Nephron (organoid): ENCODE data around the gene ZIC2.

Experiments used
- H3K27ac Mint-ChIP-seq, 3 experiments: 2 replicates each; pipeline ENCODE4 v1.8.0; 2020; ENCODE audit warnings: mixed read lengths in 3 of 3, mild to moderate bottlenecking in 2 of 3, moderate library complexity in 1 of 3
- H3K27me3 Mint-ChIP-seq: 2 replicates; pipeline ENCODE4 v1.8.0; 2021; ENCODE audit warnings: low read depth, mild to moderate bottlenecking, moderate library complexity, mixed read lengths
- H3K36me3 Mint-ChIP-seq: 2 replicates; pipeline ENCODE4 v1.8.0; 2020; ENCODE audit warnings: low read depth, mixed read lengths
- H3K4me1 Mint-ChIP-seq: 2 replicates; pipeline ENCODE4 v1.8.0; 2020; ENCODE audit warnings: mixed read lengths
- H3K4me3 Mint-ChIP-seq, 3 experiments: 2 replicates each; pipeline ENCODE4 v1.8.0; 2020; ENCODE audit warnings: mild to moderate bottlenecking in 3 of 3, mixed read lengths in 3 of 3, moderate library complexity in 2 of 3
- H3K9me3 Mint-ChIP-seq: 2 replicates; pipeline ENCODE4 v1.8.0; 2020; ENCODE audit warnings: mixed read lengths
- CTCF ChIP-seq, 3 experiments: fragments of 200-600 bp; sonication (generic); IDR thresholded peaks; one replicate each; pipeline ENCODE4 v1.5.0; 2021; ENCODE audit warnings: antibody characterized with exemption in 3 of 3; ENCODE audit not compliant: unreplicated experiment in 3 of 3

The ZIC2 gene

DNA sequence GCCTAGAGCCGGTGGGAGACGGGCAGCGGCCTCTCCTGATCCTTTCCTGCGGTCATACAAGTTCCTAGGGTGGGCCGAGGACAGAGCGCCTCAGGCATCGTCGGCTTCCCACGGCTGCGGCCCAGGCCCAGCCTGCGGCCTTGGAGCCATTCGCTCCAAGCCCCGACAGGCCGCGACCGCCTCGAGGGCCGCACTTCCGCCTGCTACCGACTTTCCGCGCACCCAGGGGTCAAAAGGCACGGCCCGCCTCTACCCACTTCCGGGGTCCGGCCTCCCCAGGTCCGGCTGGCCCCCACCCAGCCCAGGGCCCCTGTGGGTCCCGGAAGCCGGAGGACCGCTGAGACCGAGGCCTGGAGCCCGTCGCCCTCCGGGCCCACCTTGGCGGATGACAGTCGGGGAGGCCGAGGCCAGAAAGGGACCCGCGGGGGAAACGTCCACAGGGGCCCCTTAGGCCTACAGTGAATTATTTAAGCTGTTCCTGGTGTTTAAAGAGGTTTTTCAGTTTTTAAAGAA, 16.2 kb downstream of the ZIC2 start:
- H3K4me1 Mint-ChIP-seq: peaks cover 3% of the 10 kb centered on the region
- no peak overlapping the region for H3K27ac Mint-ChIP-seq
- peaks cover 5% of the 10 kb centered on the region for H3K9me3 Mint-ChIP-seq
- no peaks in the 10 kb centered on the region for H3K36me3 Mint-ChIP-seq
- no peak overlapping the region for H3K4me3 Mint-ChIP-seq
- H3K27me3 Mint-ChIP-seq: peaks cover 95% of the 10 kb centered on the region
- no peak for TF ChIP-seq CTCF (IDR thresholded peaks at IDR 0.05; ENCODE audit: unreplicated experiment in 3 of 3)

- peaks cover 5% of the 10 kb centered on the region for H3K9me3 Mint-ChIP-seq
- H3K27ac Mint-ChIP-seq: no peak overlapping the region
- no peak for TF ChIP-seq CTCF (IDR thresholded peaks at IDR 0.05; ENCODE audit: unreplicated experiment in 3 of 3)
- H3K4me3 Mint-ChIP-seq: no peak overlapping the region
- H3K27me3 Mint-ChIP-seq: peaks cover 93% of the 10 kb centered on the region
- H3K36me3 Mint-ChIP-seq: no peaks in the 10 kb centered on the region
- peaks cover 3% of the 10 kb centered on the region for H3K4me1 Mint-ChIP-seq
Measured at GRCh38 chr13:99998261-99998660, 16.7 kb downstream of the ZIC2 start.

DNA sequence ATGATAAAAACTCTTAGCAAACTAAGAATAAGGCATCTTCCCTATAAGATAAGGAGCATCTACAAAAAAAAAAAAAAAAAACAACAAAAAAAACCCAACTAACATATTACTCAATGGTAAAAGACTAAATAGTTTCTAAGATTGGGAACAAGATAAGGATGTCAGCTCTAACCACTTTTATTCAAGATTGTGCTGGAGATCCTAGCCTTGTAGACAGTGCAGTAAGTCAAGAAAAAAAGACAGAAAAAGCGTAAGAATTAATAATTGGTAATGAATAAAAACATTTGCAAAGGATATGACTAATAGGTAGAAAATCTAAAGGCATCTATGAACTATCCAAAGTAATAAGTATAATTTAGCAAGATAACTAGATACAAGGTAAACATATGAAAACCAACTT, 33.0 kb downstream of the ZIC2 start:
- peaks cover 5% of the 10 kb centered on the region for H3K27me3 Mint-ChIP-seq
- H3K36me3 Mint-ChIP-seq: no peaks in the 10 kb centered on the region
- H3K9me3 Mint-ChIP-seq: peaks cover 4% of the 10 kb centered on the region
- no peak overlapping the region for H3K27ac Mint-ChIP-seq
- TF ChIP-seq CTCF (IDR thresholded peaks at IDR 0.05; ENCODE audit: unreplicated experiment in 3 of 3): no peak
- H3K4me3 Mint-ChIP-seq: no peak overlapping the region
- no peaks in the 10 kb centered on the region for H3K4me1 Mint-ChIP-seq

DNA sequence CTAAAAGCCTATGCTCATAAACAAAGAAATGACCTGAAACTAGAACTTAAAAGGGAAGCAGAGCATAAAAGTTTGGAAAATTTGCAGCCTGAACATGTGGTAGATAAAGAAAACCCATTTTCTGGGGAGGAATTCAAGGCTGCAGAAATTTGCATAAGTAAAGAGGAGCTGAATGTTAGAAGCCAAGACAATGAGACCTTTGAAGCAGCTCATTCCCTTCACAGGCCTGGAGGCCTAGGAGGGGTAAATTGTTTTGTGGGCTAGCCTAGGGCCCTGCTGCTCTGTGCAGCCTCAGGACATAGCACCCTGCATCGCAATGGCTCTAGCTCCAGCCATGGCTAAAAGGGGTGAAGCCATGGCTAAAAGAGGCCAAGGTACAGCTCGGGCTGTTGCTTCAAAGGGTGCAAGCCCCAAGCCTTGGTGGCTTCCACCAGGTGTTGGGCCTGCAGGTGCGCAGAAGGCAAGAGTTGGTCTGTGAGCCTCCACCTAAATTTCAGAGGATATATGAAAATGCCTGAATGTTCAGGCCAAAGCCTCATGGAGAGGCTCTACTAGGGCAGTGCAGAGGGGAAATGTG, 38.3 kb downstream of the ZIC2 start:
- no peak overlapping the region for H3K4me3 Mint-ChIP-seq
- TF ChIP-seq CTCF (IDR thresholded peaks at IDR 0.05; ENCODE audit: unreplicated experiment in 3 of 3): no peak

DNA sequence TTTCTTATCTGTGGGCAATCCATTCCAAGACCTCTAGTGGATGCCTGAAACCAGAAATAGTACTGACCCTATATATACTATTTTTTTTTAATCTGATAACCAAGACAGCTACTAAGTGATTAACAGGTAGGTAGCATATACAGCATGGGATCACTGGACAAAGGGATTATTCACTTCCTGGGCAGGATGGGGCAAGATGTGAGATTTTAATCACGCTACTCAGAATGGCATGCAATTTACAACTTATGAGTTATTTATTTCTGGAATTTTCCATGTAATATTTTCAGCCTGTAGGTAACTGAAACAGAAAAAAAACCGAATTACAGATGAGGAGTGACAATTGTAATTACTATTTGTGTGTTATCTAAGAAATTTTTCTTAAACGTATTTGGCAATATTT, 41.2 kb downstream of the ZIC2 start:
- H3K36me3 Mint-ChIP-seq: no peaks in the 10 kb centered on the region
- H3K27me3 Mint-ChIP-seq: no peaks in the 10 kb centered on the region
- no peak for TF ChIP-seq CTCF (IDR thresholded peaks at IDR 0.05; ENCODE audit: unreplicated experiment in 3 of 3)
- no peak overlapping the region for H3K27ac Mint-ChIP-seq
- no peak overlapping the region for H3K4me3 Mint-ChIP-seq
- H3K4me1 Mint-ChIP-seq: no peaks in the 10 kb centered on the region
- H3K9me3 Mint-ChIP-seq: no peaks in the 10 kb centered on the region

More for the DNA sequence above, 38.3 kb downstream of the ZIC2 start:
- Mint-ChIP-seq H3K9me3 (no peaks in the 10 kb centered on the region), H3K27me3 (peaks cover 5% of the 10 kb centered on the region), H3K27ac (no peak overlapping the region), H3K36me3 (no peaks in the 10 kb centered on the region), H3K4me1 (no peaks in the 10 kb centered on the region)

DNA sequence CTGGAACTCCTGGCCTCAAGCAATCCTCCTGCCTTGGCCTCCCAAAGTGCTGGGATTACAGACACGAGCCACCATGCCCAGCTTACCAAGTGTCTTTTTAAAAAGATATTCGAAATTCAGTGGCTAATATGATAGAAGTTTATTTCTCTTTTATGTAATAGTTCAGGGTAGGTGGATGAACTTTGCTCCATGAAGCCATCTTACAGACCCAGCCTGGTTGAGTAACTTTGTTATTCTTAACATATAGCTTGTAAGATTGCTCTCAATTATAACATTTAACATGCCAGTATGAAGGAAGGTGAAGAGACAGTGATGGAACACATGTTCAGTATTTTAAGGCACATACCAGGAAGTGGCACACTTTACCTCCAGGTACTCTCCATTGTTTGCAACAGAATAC, 42.4 kb downstream of the ZIC2 start:
- no peak overlapping the region for H3K27ac Mint-ChIP-seq
- no peak for TF ChIP-seq CTCF (IDR thresholded peaks at IDR 0.05; ENCODE audit: unreplicated experiment in 3 of 3)
- no peaks in the 10 kb centered on the region for H3K4me1 Mint-ChIP-seq
- no peaks in the 10 kb centered on the region for H3K36me3 Mint-ChIP-seq
- no peaks in the 10 kb centered on the region for H3K27me3 Mint-ChIP-seq
- no peak overlapping the region for H3K4me3 Mint-ChIP-seq
- no peaks in the 10 kb centered on the region for H3K9me3 Mint-ChIP-seq
